Measurements from ENCODE around the gene SKOR1. TPM values are rescaled to one million over a fixed set of nuclear protein-coding genes. Genes with fewer than 3 reads are reported as not detected.

The SKOR1 gene
- total RNA-seq, 1 experiment from 2014 or later = 0.13 TPM

DNA sequence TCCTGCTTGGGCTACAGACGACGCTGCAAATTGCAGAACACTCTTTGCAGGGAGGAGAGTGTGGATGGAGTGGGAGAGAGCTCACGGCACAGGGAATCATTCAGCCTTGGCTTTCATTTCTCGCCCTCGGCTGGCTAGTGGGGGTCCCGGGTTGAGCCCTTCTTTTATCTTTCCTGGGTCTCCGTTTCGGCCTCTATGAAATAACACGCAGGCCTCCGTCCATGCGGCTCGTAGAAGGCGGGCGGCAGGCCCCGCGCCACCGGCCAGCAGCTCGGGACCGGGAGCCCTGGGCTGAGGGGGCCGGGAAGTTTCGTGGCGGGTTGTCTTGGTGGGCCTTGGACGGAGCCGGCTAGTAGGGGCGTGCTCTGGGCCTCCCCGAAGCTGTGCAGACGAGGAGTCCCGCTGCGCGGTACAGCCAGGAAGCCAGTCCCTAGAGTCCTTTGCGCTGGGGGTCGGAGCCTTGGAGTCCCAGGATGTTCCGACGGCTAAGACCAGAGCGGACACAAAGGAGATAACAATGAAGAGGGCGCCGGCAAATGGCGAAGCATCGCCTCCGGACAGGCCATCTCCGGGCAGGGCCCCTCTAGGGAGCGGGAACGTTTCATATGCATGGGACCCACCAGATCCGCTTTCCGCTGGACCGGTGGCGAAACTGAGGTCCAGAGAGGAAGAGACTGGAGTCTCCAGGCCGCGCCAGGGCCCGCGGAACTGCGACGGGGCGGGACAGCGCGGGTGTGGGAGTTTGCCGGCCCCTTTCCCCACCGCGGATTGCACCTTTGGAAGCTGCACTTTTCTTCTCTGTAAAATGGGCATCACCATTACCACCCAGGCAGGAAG is 10.2 kb downstream of the SKOR1 start:
- Histone ChIP-seq H3T11ph (ENCODE audit: low read length) (no peak overlapping the region), H4K91ac (ENCODE audit: insufficient read length, low read depth, low read length) (no peak overlapping the region), H2AFZ (ENCODE audit: low read length) (no peak overlapping the region), H4K5ac (ENCODE audit: insufficient read length, low read depth, low read length) (no peak overlapping the region), H4K8ac (replicated peaks; ENCODE audit: insufficient read length, low read depth, low read length) (no peak overlapping the region), H2BK20ac (ENCODE audit: low read depth, low read length, poor library complexity, severe bottlenecking) (no peak overlapping the region), H3K4me2 (ENCODE audit: insufficient read depth, insufficient read length, low read length) (peak overlapping the region; percentile 77), H3K14ac (ENCODE audit: insufficient read depth, low read length) (peak overlapping the region; percentile 17; the same call in 1 of the 2 replicates), H3K23ac (ENCODE audit: insufficient read length, low read depth, low read length) (no peak overlapping the region), H3K9ac (ENCODE audit: extremely low read depth, insufficient read length, low read length) (no peak overlapping the region), H2BK120ac (ENCODE audit: low read depth, low read length, poor library complexity, severe bottlenecking) (no peak overlapping the region), H2BK5ac (ENCODE audit: insufficient read length, low read length) (no peak overlapping the region), H3K4ac (ENCODE audit: low read depth, low read length) (no peak overlapping the region), H4K20me1 (ENCODE audit: control insufficient read depth, insufficient read depth, insufficient read length) (no peaks in the 10 kb centered on the region), H3K79me1 (ENCODE audit: insufficient read depth, low read depth, low read length, poor library complexity, severe bottlenecking) (no peaks in the 10 kb centered on the region), H2AK5ac (ENCODE audit: insufficient read length, low read length) (no peak overlapping the region), H3K23me2 (ENCODE audit: insufficient read length, low read depth, low read length, poor library complexity, severe bottlenecking) (peaks cover 18% of the 10 kb centered on the region), H3K9me3 (ENCODE audit: control insufficient read depth, low read depth, low read length) (no peaks in the 10 kb centered on the region), H2BK12ac (ENCODE audit: insufficient read length, low read depth, low read length) (no peak overlapping the region), H3K18ac (ENCODE audit: insufficient read length, low read depth, low read length) (no peak overlapping the region), H3K27me3 (ENCODE audit: insufficient read depth, low read length) (peaks cover 72% of the 10 kb centered on the region), H3K56ac (ENCODE audit: insufficient read length, low read depth, low read length) (no peak overlapping the region), H3K79me2 (ENCODE audit: insufficient read depth, low read length) (no peaks in the 10 kb centered on the region), H3K4me1 (ENCODE audit: insufficient read depth, low read length) (0 out of 2 replicates have a peak, but pooled peaks cover 3% of the 10 kb centered on the region), H2BK15ac (ENCODE audit: low read depth, low read length) (no peak overlapping the region), H3K27ac (ENCODE audit: insufficient read length, low read depth, low read length) (no peak overlapping the region)
- Mint-ChIP-seq H3K4me1 (peaks cover 40 to 44% of the 10 kb centered on the region in 2 experiments), H3K27me3 (ENCODE audit: low read depth) (peaks cover 90% of the 10 kb centered on the region), H3K9me3 (peaks cover 4 to 7% of the 10 kb centered on the region in 2 experiments; a peak in 4 of 5 replicates), H3K36me3 (ENCODE audit: insufficient read depth in 1 of 3, low read depth in 3 of 3) (no peaks in the 10 kb centered on the region; a peak in 2 of 7 replicates), H3K27ac (no peak overlapping the region), H3K4me3 (peak overlapping the region; percentile 52 to 75)
- TF ChIP-seq, protein P1, sequence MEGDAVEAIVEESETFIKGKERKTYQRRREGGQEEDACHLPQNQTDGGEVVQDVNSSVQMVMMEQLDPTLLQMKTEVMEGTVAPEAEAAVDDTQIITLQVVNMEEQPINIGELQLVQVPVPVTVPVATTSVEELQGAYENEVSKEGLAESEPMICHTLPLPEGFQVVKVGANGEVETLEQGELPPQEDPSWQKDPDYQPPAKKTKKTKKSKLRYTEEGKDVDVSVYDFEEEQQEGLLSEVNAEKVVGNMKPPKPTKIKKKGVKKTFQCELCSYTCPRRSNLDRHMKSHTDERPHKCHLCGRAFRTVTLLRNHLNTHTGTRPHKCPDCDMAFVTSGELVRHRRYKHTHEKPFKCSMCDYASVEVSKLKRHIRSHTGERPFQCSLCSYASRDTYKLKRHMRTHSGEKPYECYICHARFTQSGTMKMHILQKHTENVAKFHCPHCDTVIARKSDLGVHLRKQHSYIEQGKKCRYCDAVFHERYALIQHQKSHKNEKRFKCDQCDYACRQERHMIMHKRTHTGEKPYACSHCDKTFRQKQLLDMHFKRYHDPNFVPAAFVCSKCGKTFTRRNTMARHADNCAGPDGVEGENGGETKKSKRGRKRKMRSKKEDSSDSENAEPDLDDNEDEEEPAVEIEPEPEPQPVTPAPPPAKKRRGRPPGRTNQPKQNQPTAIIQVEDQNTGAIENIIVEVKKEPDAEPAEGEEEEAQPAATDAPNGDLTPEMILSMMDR (conservative IDR thresholded peaks at IDR 0.05) = no peak
- DNase-seq = peak; percentile 70
- no CpG with 5 or more reads among the region's 59 CpGs for WGBS (ENCODE audit: extremely low coverage, insufficient read length, low lambda C conversion rate)
